Measurements from ENCODE around the gene ATP8A1.

- no peak for TF ChIP-seq CTCF (IDR thresholded peaks at IDR 0.05)
- TF ChIP-seq POLR2AphosphoS5 (IDR thresholded peaks at IDR 0.05) = no peak
- TF ChIP-seq EP300 (IDR thresholded peaks at IDR 0.05) = no peak
- TF ChIP-seq POLR2A (IDR thresholded peaks at IDR 0.05) = no peak
Measured at GRCh38 chr4:42399393-42399792, 257.5 kb downstream of the ATP8A1 start.

Data from upper lobe of left lung (tissue), 4 donors.